Neuronal stem cell (in vitro differentiated cells): ENCODE results near the gene ITGA11.

Source experiments
- DNase-seq: peaks from one replicate; pipeline ENCODE4 v3.0.0-alpha.2; 2013; ENCODE audit warnings: low spot score
- H2AFZ ChIP-seq: one replicate; pipeline ENCODE4 v1.6.1; 2013; ENCODE audit warnings: mild to moderate bottlenecking, low read length, inconsistent platforms
- H2AK5ac ChIP-seq: 2 replicates; pipeline ENCODE4 v1.6.1; 2013; ENCODE audit warnings: low read depth, mild to moderate bottlenecking, inconsistent platforms, low read length, moderate library complexity, mixed read lengths
- H2BK120ac ChIP-seq: 2 replicates; pipeline ENCODE4 v1.6.1; 2013; ENCODE audit warnings: low read depth, mild to moderate bottlenecking, inconsistent platforms, low read length, moderate library complexity, mixed read lengths
- H2BK12ac ChIP-seq: one replicate; pipeline ENCODE4 v1.6.1; 2013; ENCODE audit warnings: low read length, inconsistent platforms
- H2BK15ac ChIP-seq: 2 replicates; pipeline ENCODE4 v1.6.1; 2013; ENCODE audit warnings: mild to moderate bottlenecking, low read length, inconsistent platforms, mixed read lengths
- H2BK5ac ChIP-seq: one replicate; pipeline ENCODE4 v1.6.1; 2013; ENCODE audit warnings: inconsistent platforms, mild to moderate bottlenecking, low read length, moderate library complexity
- H3K14ac ChIP-seq: one replicate; pipeline ENCODE4 v1.6.1; 2013; ENCODE audit warnings: low read length, inconsistent platforms
- H3K18ac ChIP-seq: 2 replicates; pipeline ENCODE4 v1.6.1; 2013; ENCODE audit warnings: low read length, inconsistent platforms
- H3K23ac ChIP-seq: 2 replicates; pipeline ENCODE4 v1.6.1; 2013; ENCODE audit warnings: low read depth, mild to moderate bottlenecking, mixed read lengths, low read length, inconsistent platforms; ENCODE audit not compliant: poor library complexity
- H3K27ac ChIP-seq: replicated peaks from 3 replicates; pipeline ENCODE4 v1.5.1; 2013; ENCODE audit warnings: low read length, inconsistent platforms
- H3K27me3 ChIP-seq, 3 experiments: 2 replicates each; pipeline ENCODE4 v1.6.1; 2013; ENCODE audit warnings: low read length in 3 of 3, mild to moderate bottlenecking in 2 of 3, inconsistent platforms in 1 of 3, low read depth in 1 of 3, mixed read lengths in 1 of 3, moderate library complexity in 1 of 3; ENCODE audit not compliant: control insufficient read depth in 3 of 3, insufficient read depth in 3 of 3
- H3K36me3 ChIP-seq, 2 donors: replicated peaks in 1 of 2; 2 replicates each; pipeline ENCODE4 v1.6.1; 2013; ENCODE audit warnings: low read length in 2 of 2; ENCODE audit not compliant: control insufficient read depth in 2 of 2, insufficient read depth in 2 of 2
- H3K4ac ChIP-seq: 2 replicates; pipeline ENCODE4 v1.6.1; 2013; ENCODE audit warnings: inconsistent platforms, mild to moderate bottlenecking, low read length, moderate library complexity
- H3K4me1 ChIP-seq, 2 donors: 1 replicate in 1 of 2; 2 replicates in 1 of 2; pipeline ENCODE4 v1.6.1; 2013; ENCODE audit warnings: low read length in 2 of 2, low read depth in 1 of 2; ENCODE audit not compliant: control insufficient read depth in 2 of 2, insufficient read depth in 1 of 2
- H3K4me2 ChIP-seq: one replicate; pipeline ENCODE4 v1.6.1; 2013; ENCODE audit warnings: mild to moderate bottlenecking, low read length, inconsistent platforms; ENCODE audit not compliant: insufficient read depth, poor library complexity, severe bottlenecking
- H3K4me3 ChIP-seq, 2 donors: 2 replicates each; pipeline ENCODE4 v1.5.1; 2013; ENCODE audit warnings: low read length in 2 of 2, mild to moderate bottlenecking in 2 of 2, inconsistent platforms in 1 of 2, moderate library complexity in 1 of 2
- H3K79me1 ChIP-seq: one replicate; pipeline ENCODE4 v1.6.1; 2013; ENCODE audit warnings: low read depth, mild to moderate bottlenecking, inconsistent platforms, low read length, moderate library complexity
- H3K9ac ChIP-seq: one replicate; pipeline ENCODE4 v1.6.1; 2013; ENCODE audit warnings: mild to moderate bottlenecking, low read depth, low read length, inconsistent platforms; ENCODE audit not compliant: poor library complexity
- H3K9me3 ChIP-seq, 2 donors: replicated peaks in 1 of 2; 2 replicates each; pipeline versions ENCODE3 to v1.6.1; 2013; ENCODE audit warnings: low read length in 2 of 2, mild to moderate bottlenecking in 2 of 2, inconsistent platforms in 1 of 2, low read depth in 1 of 2, mixed read lengths in 1 of 2, moderate library complexity in 1 of 2; ENCODE audit not compliant: control insufficient read depth in 2 of 2, insufficient read depth in 1 of 2
- H4K8ac ChIP-seq: one replicate; pipeline ENCODE4 v1.6.1; 2013; ENCODE audit warnings: low read depth, mild to moderate bottlenecking, inconsistent platforms, low read length, moderate library complexity
- H4K91ac ChIP-seq: one replicate; pipeline ENCODE4 v1.6.1; 2013; ENCODE audit warnings: low read length, low read depth, mild to moderate bottlenecking, inconsistent platforms; ENCODE audit not compliant: poor library complexity
- WGBS, 2 donors: extraction: QIAGEN DNeasy Blood & Tissue Kit; methylation state at CpG; one replicate each; pipeline ENCODE4 v1.1.7; 2013; ENCODE audit warnings: missing lambda C conversion rate in 2 of 2, mixed read lengths in 1 of 2; ENCODE audit not compliant: insufficient read length in 2 of 2, insufficient replicate concordance in 1 of 2; ENCODE audit errors: extremely low coverage in 2 of 2; 5-methylcytosine and 5-hydroxymethylcytosine counted together

ITGA11 gene

DNA sequence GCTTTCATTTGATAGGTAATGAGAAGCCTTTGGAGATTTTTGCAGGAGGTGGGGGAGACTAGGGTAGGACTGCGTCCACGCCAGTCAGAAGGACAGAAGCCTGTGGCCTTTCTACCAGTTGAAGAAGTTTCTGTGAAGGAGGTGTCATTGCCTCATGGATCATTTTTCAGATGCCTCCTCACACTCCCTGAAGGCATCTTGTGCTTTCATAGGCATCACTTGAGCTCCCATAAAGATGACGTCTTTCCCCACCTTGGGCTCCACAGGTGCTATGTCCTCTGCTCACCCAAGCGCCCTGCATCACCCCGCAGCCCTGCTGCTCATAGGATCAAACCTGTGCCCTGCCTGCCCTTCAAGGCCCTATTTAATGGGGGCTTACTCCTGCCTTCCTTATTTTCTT is 7.5 kb upstream of the ITGA11 start:
- H3K36me3 ChIP-seq: no peaks in the 10 kb centered on the region
- H2BK15ac ChIP-seq: no peak overlapping the region
- H3K4me3 ChIP-seq: no peak overlapping the region
- no peak overlapping the region for H3K9ac ChIP-seq
- DNase-seq: no peak
- H3K4ac ChIP-seq: no peak overlapping the region
- H2BK5ac ChIP-seq: no peak overlapping the region
- no peak overlapping the region for H3K4me2 ChIP-seq
- no peak overlapping the region for H2AK5ac ChIP-seq
- H3K27me3 ChIP-seq: peaks cover 0 to 44% (median 0%) of the 10 kb centered on the region in 3 experiments
- no peaks in the 10 kb centered on the region for H3K4me1 ChIP-seq
- H3K14ac ChIP-seq: no peak overlapping the region
- H3K27ac ChIP-seq: no peak overlapping the region
- no peak overlapping the region for H2AFZ ChIP-seq
- H3K9me3 ChIP-seq: no peaks in the 10 kb centered on the region
- no peak overlapping the region for H2BK120ac ChIP-seq
- H4K91ac ChIP-seq: no peak overlapping the region
- H4K8ac ChIP-seq: no peak overlapping the region
- no peak overlapping the region for H2BK12ac ChIP-seq
- H3K18ac ChIP-seq: no peak overlapping the region
- no CpG with 5 or more reads among the region's 5 CpGs for WGBS, 2 donors
- H3K79me1 ChIP-seq: no peaks in the 10 kb centered on the region
- no peak overlapping the region for H3K23ac ChIP-seq

DNA sequence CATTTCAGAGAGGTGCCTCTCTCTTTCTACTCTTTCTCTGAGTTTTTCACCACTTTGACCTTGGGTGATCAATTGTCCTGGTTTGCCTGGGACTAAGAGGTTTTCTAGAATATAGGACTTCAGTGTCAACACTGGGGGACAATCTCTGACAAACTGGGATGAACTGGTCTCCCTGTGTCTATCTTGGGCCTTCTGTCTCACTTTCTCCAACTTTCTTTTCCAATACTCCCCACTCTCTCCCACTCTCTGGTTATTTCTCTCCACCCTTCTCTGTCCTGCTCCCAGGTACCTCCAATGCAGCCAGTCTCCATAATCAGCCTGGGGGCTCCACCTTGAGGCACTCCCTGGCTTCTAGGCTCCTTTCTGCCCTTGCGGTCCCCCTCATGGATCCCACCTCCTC is 4.7 kb upstream of the ITGA11 start:
- Histone ChIP-seq H3K4me2 (no peak overlapping the region), H2BK15ac (no peak overlapping the region), H3K4ac (no peak overlapping the region), H3K23ac (no peak overlapping the region), H3K79me1 (no peaks in the 10 kb centered on the region), H2BK5ac (no peak overlapping the region), H2AFZ (no peak overlapping the region), H4K91ac (no peak overlapping the region), H3K27me3 (peaks cover 2 to 68% (median 23%) of the 10 kb centered on the region in 3 experiments), H3K9me3 (no peaks in the 10 kb centered on the region), H2AK5ac (no peak overlapping the region), H3K14ac (no peak overlapping the region), H4K8ac (no peak overlapping the region), H2BK120ac (no peak overlapping the region), H3K27ac (no peak overlapping the region), H2BK12ac (no peak overlapping the region), H3K9ac (no peak overlapping the region), H3K4me3 (no peak overlapping the region), H3K36me3 (no peaks in the 10 kb centered on the region), H3K18ac (no peak overlapping the region), H3K4me1 (peaks cover 2 to 8% of the 10 kb centered on the region in 2 donors)
- no peak for DNase-seq
- no CpG with 5 or more reads among the region's 1 CpG for WGBS, 2 donors

DNA sequence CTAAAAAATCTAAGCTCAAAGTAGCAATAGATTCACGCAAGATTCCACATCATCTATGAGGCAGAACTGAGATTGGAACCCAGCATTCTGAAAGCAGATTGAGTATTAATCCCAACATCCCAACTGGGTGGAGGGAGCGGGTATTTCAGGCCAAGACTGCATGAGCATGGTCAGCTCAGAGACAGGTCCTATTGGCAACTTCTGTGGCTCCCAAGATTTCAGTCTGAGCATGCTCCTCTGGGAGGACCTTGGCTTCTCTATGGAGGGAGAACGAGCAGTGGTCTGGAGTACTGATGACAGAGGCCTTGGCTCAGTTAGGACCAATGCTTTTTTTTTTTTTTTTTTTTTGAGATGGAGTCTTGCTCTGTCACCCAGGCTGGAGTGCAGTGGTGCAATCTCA is 4.0 kb upstream of the ITGA11 start:
- H3K9me3 ChIP-seq: no peaks in the 10 kb centered on the region
- peaks cover 3 to 8% of the 10 kb centered on the region in 2 donors for H3K4me1 ChIP-seq
- no peak overlapping the region for H4K8ac ChIP-seq
- no peak overlapping the region for H3K9ac ChIP-seq
- H3K4ac ChIP-seq: no peak overlapping the region
- H2BK5ac ChIP-seq: no peak overlapping the region
- no peak overlapping the region for H2BK120ac ChIP-seq
- H3K79me1 ChIP-seq: no peaks in the 10 kb centered on the region
- H3K27ac ChIP-seq: no peak overlapping the region
- no CpG with 5 or more reads among the region's 3 CpGs for WGBS, 2 donors
- H2BK12ac ChIP-seq: no peak overlapping the region
- no peak overlapping the region for H2AK5ac ChIP-seq
- H3K18ac ChIP-seq: no peak overlapping the region
- no peaks in the 10 kb centered on the region for H3K36me3 ChIP-seq
- H3K27me3 ChIP-seq: peaks cover 3 to 75% (median 30%) of the 10 kb centered on the region in 3 experiments
- H3K4me3 ChIP-seq: no peak overlapping the region
- H3K14ac ChIP-seq: no peak overlapping the region
- no peak overlapping the region for H4K91ac ChIP-seq
- no peak overlapping the region for H2AFZ ChIP-seq
- no peak overlapping the region for H3K4me2 ChIP-seq
- H3K23ac ChIP-seq: no peak overlapping the region
- H2BK15ac ChIP-seq: no peak overlapping the region
- DNase-seq: no peak

DNA sequence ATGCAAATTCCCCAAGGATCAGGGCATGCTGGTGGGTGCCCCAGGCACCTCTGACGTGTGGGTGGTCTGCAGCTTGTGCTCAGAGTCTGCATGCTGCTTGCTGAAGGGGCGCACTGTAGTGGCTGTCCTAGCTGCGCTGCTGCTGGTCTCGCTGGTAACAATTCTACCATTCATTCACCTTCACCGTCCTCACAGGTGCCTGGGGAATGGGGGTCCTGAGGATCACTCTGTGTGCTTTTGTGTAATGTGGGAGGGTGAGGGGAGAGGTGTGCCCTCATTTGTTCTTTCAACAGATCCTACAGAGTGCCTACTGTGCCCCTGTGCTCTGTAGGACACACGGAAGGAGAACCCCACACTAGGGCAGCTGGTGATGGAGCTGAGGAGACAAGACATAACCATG is 2.1 kb upstream of the ITGA11 start:
- Histone ChIP-seq H3K27ac (no peak overlapping the region), H3K4me2 (no peak overlapping the region), H3K27me3 (peaks cover 7 to 92% (median 47%) of the 10 kb centered on the region in 3 experiments), H3K9me3 (no peaks in the 10 kb centered on the region), H4K91ac (no peak overlapping the region), H2BK15ac (no peak overlapping the region), H3K4me3 (no peak overlapping the region), H3K23ac (peak overlapping the region; percentile 37), H2BK120ac (no peak overlapping the region), H3K9ac (no peak overlapping the region), H2BK12ac (no peak overlapping the region), H2AFZ (no peak overlapping the region), H2BK5ac (no peak overlapping the region), H3K14ac (peak overlapping the region; percentile 14), H3K4ac (no peak overlapping the region), H2AK5ac (peak overlapping the region; percentile 41), H4K8ac (no peak overlapping the region), H3K18ac (peak overlapping the region; percentile 23), H3K4me1 (peaks cover 3 to 8% of the 10 kb centered on the region in 2 donors), H3K36me3 (no peaks in the 10 kb centered on the region), H3K79me1 (no peaks in the 10 kb centered on the region)
- WGBS, 2 donors: no CpG with 5 or more reads among the region's 6 CpGs
- DNase-seq: no peak
